HCT116 (cell line): ENCODE measurements around the gene TCP11L1. TPM values are rescaled to one million over a fixed set of nuclear protein-coding genes. Genes with fewer than 3 reads are reported as not detected.

ENCODE experiments used
- ATAC-seq: fragments of 200-7000 bp; cut with Tn5 transposase; 2 replicates; pipeline ENCODE4 v1.9.1; 2020; ENCODE audit warnings: mild to moderate bottlenecking, moderate library complexity
- BruUV-seq: library from RNA; stranded (reverse); fragments of 400-500 nt; replicated peaks from 2 replicates; lab custom pipeline; 2021; lab: Mats Ljungman, UMichigan
- CTCF ChIA-PET: fragments of 300-600 bp; sonication (Branson Sonifier 250); formaldehyde crosslinking; loops from one replicate; lab custom pipeline; 2021; ENCODE audit warnings: antibody characterized with exemption; lab: Charles Lee
- POLR2A ChIA-PET: fragments of 300-600, 350-600 bp; sonication (Branson Sonifier 250); formaldehyde crosslinking; loops from one replicate; lab custom pipeline; 2021; ENCODE audit warnings: antibody characterized with exemption; lab: Charles Lee
- RAD21 ChIA-PET, 2 experiments: fragments of 300-600 bp; sonication (Branson Sonifier 250); formaldehyde crosslinking; loops; one replicate each; lab custom pipeline; 2023; ENCODE audit warnings: low total read pairs in 2 of 2; ENCODE audit not compliant: uncharacterized antibody in 2 of 2, unreplicated experiment in 2 of 2, low non-redundant PET in 1 of 2; lab: Charles Lee
- DNase-seq: peaks from one replicate; pipeline ENCODE4 v3.0.0-alpha.2; 2010; ENCODE audit warnings: low read depth, low spot score
- H2AFZ ChIP-seq: fragments of 200-600 bp; shearing (Covaris generic), sonication (generic); 2 replicates; pipeline ENCODE4 v1.6.1; 2017; ENCODE audit warnings: low read depth, mixed run types, mixed read lengths, antibody characterized with exemption, low read length; ENCODE audit not compliant: poor library complexity, severe bottlenecking
- H3K27ac ChIP-seq: 2 replicates; pipeline ENCODE4 v1.5.1; 2012; ENCODE audit warnings: low read depth, low read length
- H3K27me3 ChIP-seq: fragments of 200-600 bp; sonication (generic); 2 replicates; pipeline ENCODE4 v1.6.1; 2016; ENCODE audit warnings: mixed run types, low read length, mixed read lengths; ENCODE audit not compliant: insufficient read depth
- H3K36me3 ChIP-seq, 2 experiments: fragments of 200-500 bp in 1 of 2; fragments of 200-600 bp in 1 of 2; sonication (Bioruptor generic) in 1 of 2; sonication (generic) in 1 of 2; 2 replicates each; pipeline versions ENCODE4 v1.5.1 to v1.6.1; 2014 to 2016; ENCODE audit warnings: low read length in 2 of 2, inconsistent platforms in 1 of 2, mixed read lengths in 1 of 2, mixed run types in 1 of 2; ENCODE audit not compliant: insufficient read depth in 2 of 2, control insufficient read depth in 1 of 2
- H3K4me1 ChIP-seq, 2 experiments: fragments of 200-600 bp in 1 of 2; sonication (generic) in 1 of 2; 2 replicates each; pipeline versions ENCODE4 v1.5.1 to v1.6.1; 2012 to 2017; ENCODE audit warnings: low read length in 2 of 2, inconsistent platforms in 1 of 2, mild to moderate bottlenecking in 1 of 2, mixed read lengths in 1 of 2, mixed run types in 1 of 2, moderate library complexity in 1 of 2; ENCODE audit not compliant: insufficient read depth in 2 of 2, control insufficient read depth in 1 of 2
- H3K4me2 ChIP-seq: fragments of 200-600 bp; sonication (generic); 2 replicates; pipeline ENCODE4 v1.6.1; 2017; ENCODE audit warnings: mixed run types, low read length, mixed read lengths
- H3K4me3 ChIP-seq, 2 experiments: fragments of 200-600 bp in 1 of 2; sonication (generic) in 1 of 2; replicated peaks in 1 of 2; 2 replicates each; pipeline ENCODE4 v1.5.1; 2011 to 2016; ENCODE audit warnings: low read length in 2 of 2, control low read depth in 1 of 2, low read depth in 1 of 2, mild to moderate bottlenecking in 1 of 2, mixed read lengths in 1 of 2, mixed run types in 1 of 2
- H3K79me2 ChIP-seq: fragments of 200-600 bp; sonication (generic); 2 replicates; pipeline ENCODE4 v1.6.1; 2017; ENCODE audit warnings: mild to moderate bottlenecking, mixed run types, low read length, moderate library complexity, mixed read lengths; ENCODE audit not compliant: insufficient read depth
- H3K9ac ChIP-seq: fragments of 200-600 bp; sonication (generic); 2 replicates; pipeline ENCODE4 v1.6.1; 2016; ENCODE audit warnings: low read length, mixed read lengths
- H3K9me2 ChIP-seq: fragments of 200-600 bp; sonication (generic), shearing (Covaris generic); 2 replicates; pipeline ENCODE4 v1.6.1; 2017; ENCODE audit warnings: mixed run types, mild to moderate bottlenecking, moderate library complexity; ENCODE audit not compliant: insufficient read depth
- H3K9me3 ChIP-seq, 2 experiments: fragments of 200-500 bp in 1 of 2; fragments of 200-600 bp in 1 of 2; sonication (Bioruptor generic) in 1 of 2; sonication (generic) in 1 of 2; 2 replicates each; pipeline ENCODE4 v1.6.1; 2014 to 2017; ENCODE audit warnings: low read length in 2 of 2, mixed read lengths in 2 of 2, inconsistent platforms in 1 of 2, low read depth in 1 of 2, mild to moderate bottlenecking in 1 of 2, mixed run types in 1 of 2, moderate library complexity in 1 of 2; ENCODE audit not compliant: control insufficient read depth in 1 of 2, insufficient read depth in 1 of 2
- H4K20me1 ChIP-seq: fragments of 200-600 bp; sonication (generic), shearing (Covaris generic); 2 replicates; pipeline ENCODE4 v1.6.1; 2017; ENCODE audit warnings: mixed run types, mild to moderate bottlenecking, moderate library complexity; ENCODE audit not compliant: insufficient read depth
- ATF3 ChIP-seq: IDR thresholded peaks from 2 replicates; pipeline ENCODE4 v1.6.1; 2012
- CBX3 ChIP-seq: IDR thresholded peaks from 2 replicates; pipeline ENCODE4 v1.6.1; 2012; ENCODE audit warnings: low read depth
- EGR1 ChIP-seq: IDR thresholded peaks from 2 replicates; pipeline ENCODE4 v1.6.1; 2012; ENCODE audit warnings: low read depth
- ELF1 ChIP-seq: IDR thresholded peaks from 2 replicates; pipeline ENCODE4 v1.6.1; 2012; ENCODE audit warnings: low read depth, borderline replicate concordance
- EZH2 ChIP-seq: fragments of 200-600 bp; sonication (generic); IDR thresholded peaks from 2 replicates; pipeline ENCODE4 v1.6.1; 2017; ENCODE audit warnings: antibody characterized with exemption, mixed run types
- FOSL1 ChIP-seq: IDR thresholded peaks from 2 replicates; pipeline ENCODE4 v1.6.1; 2012; ENCODE audit warnings: low read depth
- REST ChIP-seq: IDR thresholded peaks from 2 replicates; pipeline ENCODE4 v1.6.1; 2012; ENCODE audit warnings: low read depth
- YY1 ChIP-seq: IDR thresholded peaks from 2 replicates; pipeline ENCODE4 v1.6.1; 2011; ENCODE audit warnings: low read length, low read depth, moderate library complexity, mild to moderate bottlenecking; ENCODE audit not compliant: insufficient replicate concordance; ENCODE audit errors: extremely low read depth
- ZFX ChIP-seq: fragments of 450-650 bp; IDR thresholded peaks from 2 replicates; pipeline ENCODE4 v1.6.1; 2017
- ZNF274 ChIP-seq: fragments of 200-500 bp; sonication (Bioruptor generic); IDR thresholded peaks from 2 replicates; pipeline ENCODE4 v1.6.1; 2014; ENCODE audit warnings: mild to moderate bottlenecking, low read depth, low read length, inconsistent platforms
- intact Hi-C: fragments of 100-400 bp; cut with micrococcal nuclease; formaldehyde crosslinking; loops from 2 replicates; pipeline ENCODE4 v1.10.0; 2022
- total RNA-seq: library from RNA; stranded (reverse); gene quantifications from one replicate; pipeline ENCODE4 v1.2.1, GENCODE V29; 2021; ENCODE audit not compliant: unreplicated experiment

The TCP11L1 gene
- total RNA-seq, 1 experiment from 2014 or later: 12.0 TPM

GRCh38 chr11:33035011-33035410, 4.4 kb upstream of the TCP11L1 start:
- Histone ChIP-seq H3K4me3 (no peak overlapping the region), H2AFZ (no peak overlapping the region), H3K4me2 (no peak overlapping the region), H3K9ac (no peak overlapping the region), H3K27ac (no peak overlapping the region), H3K4me1 (peaks cover 0 to 10% of the 10 kb centered on the region in 2 experiments; a peak in 2 of 4 replicates), H3K27me3 (no peaks in the 10 kb centered on the region), H3K79me2 (no peaks in the 10 kb centered on the region), H3K9me3 (no peaks in the 10 kb centered on the region), H3K36me3 (no peaks in the 10 kb centered on the region; a peak in 1 of 4 replicates), H3K9me2 (no peaks in the 10 kb centered on the region), H4K20me1 (no peaks in the 10 kb centered on the region)
- POLR2A ChIA-PET: no interaction called here
- RAD21 ChIA-PET: no interaction called here
- CTCF ChIA-PET: no interaction called here
- ATAC-seq (no peak), DNase-seq (no peak)
- intact Hi-C loops: no loop called here
- TF ChIP-seq ELF1: no peak
- no peak for TF ChIP-seq FOSL1
- TF ChIP-seq ZNF274: no peak
- no peak for TF ChIP-seq CBX3
- TF ChIP-seq ATF3: no peak
- no peak for TF ChIP-seq YY1
- TF ChIP-seq EZH2: no peak
- no peak for TF ChIP-seq EGR1
- TF ChIP-seq ZFX: no peak
- no TSS peak for BruUV-seq

- H3K4me1 ChIP-seq: peaks cover 2 to 29% of the 10 kb centered on the region in 2 experiments; a peak in 3 of 4 replicates
- peak overlapping the region; percentile 74 for H3K9ac ChIP-seq
- peak overlapping the region; percentile 51 for H2AFZ ChIP-seq
- peak overlapping the region; percentile 75 to 77 for H3K4me3 ChIP-seq
- no peaks in the 10 kb centered on the region for H4K20me1 ChIP-seq
- no peaks in the 10 kb centered on the region for H3K27me3 ChIP-seq
- ATAC-seq: peak; percentile 12
- TF ChIP-seq REST: no peak
- TF ChIP-seq ZFX: 0 out of 2 replicates have a peak, but pooled peaks have one; percentile 2
- H3K36me3 ChIP-seq: no peaks in the 10 kb centered on the region
- BruUV-seq: no TSS peak
- ChIA-PET RAD21 (no interaction called here), CTCF (interaction anchor here (0.9 kb wide), 1 partner anchor 25 kb away, joined by 3 read pairs; no protein-coding TSS in a partner anchor), POLR2A (interaction anchor here (0.7 to 1.9 kb wide), 3 partner anchors 18 to 24 kb away, joined by 3 to 8 read pairs (median 5); partner anchors contain the start of gene DEPDC7)
- peak overlapping the region; percentile 87 for H3K4me2 ChIP-seq
- intact Hi-C loops: no loop called here
- DNase-seq: no peak
- no peaks in the 10 kb centered on the region for H3K9me3 ChIP-seq
- no peaks in the 10 kb centered on the region for H3K79me2 ChIP-seq
- H3K9me2 ChIP-seq: no peaks in the 10 kb centered on the region
- peak overlapping the region; percentile 89 for H3K27ac ChIP-seq
Measured at GRCh38 chr11:33040033-33040861, 875 bp downstream of the TCP11L1 start.
